Liver (tissue), 9 donors: ENCODE data around the gene SCGB3A2. TPM values are rescaled to one million over a fixed set of nuclear protein-coding genes. Genes with fewer than 3 reads are reported as not detected.
A peak's percentile ranks its signal among the peaks of the same experiment; 100 is the strongest.

Experiments
- DNase-seq: peaks from one replicate; pipeline ENCODE4 v3.0.0-alpha.2; 2017; ENCODE audit warnings: low spot score
- H3K27ac ChIP-seq, 2 donors: one replicate each; pipeline ENCODE4 v1.7.0; 2013; ENCODE audit warnings: inconsistent platforms in 2 of 2, low read length in 2 of 2, control low read depth in 1 of 2, low read depth in 1 of 2, mild to moderate bottlenecking in 1 of 2
- H3K27me3 ChIP-seq, 4 donors: one replicate each; pipeline versions ENCODE4 v1.6.1 to v1.7.0; 2013; ENCODE audit warnings: low read length in 3 of 4, inconsistent platforms in 1 of 4, mild to moderate bottlenecking in 1 of 4, moderate library complexity in 1 of 4; ENCODE audit not compliant: control insufficient read depth in 4 of 4, insufficient read depth in 4 of 4
- H3K36me3 ChIP-seq, 4 donors: one replicate each; pipeline versions ENCODE4 v1.6.1 to v1.7.0; 2013; ENCODE audit warnings: low read length in 3 of 4, mild to moderate bottlenecking in 3 of 4, low read depth in 1 of 4, moderate library complexity in 1 of 4; ENCODE audit not compliant: control insufficient read depth in 4 of 4, insufficient read depth in 3 of 4
- H3K4me1 ChIP-seq, 4 donors: one replicate each; pipeline versions ENCODE4 v1.6.1 to v1.7.0; 2013; ENCODE audit warnings: low read length in 3 of 4, mild to moderate bottlenecking in 3 of 4, moderate library complexity in 1 of 4; ENCODE audit not compliant: control insufficient read depth in 4 of 4, insufficient read depth in 4 of 4
- H3K4me3 ChIP-seq, 3 donors: one replicate each; pipeline versions ENCODE4 v1.6.1 to v1.7.0; 2013; ENCODE audit warnings: low read length in 3 of 3, control low read depth in 1 of 3, low read depth in 1 of 3, mild to moderate bottlenecking in 1 of 3
- H3K9ac ChIP-seq, 2 donors: one replicate each; pipeline ENCODE4 v1.7.0; 2013; ENCODE audit warnings: low read length in 2 of 2, mild to moderate bottlenecking in 2 of 2, moderate library complexity in 2 of 2, control low read depth in 1 of 2, low read depth in 1 of 2
- H3K9me3 ChIP-seq, 4 donors: one replicate each; pipeline versions ENCODE4 v1.6.1 to v1.7.0; 2013; ENCODE audit warnings: low read length in 3 of 4; ENCODE audit not compliant: control insufficient read depth in 4 of 4
- FOXA1 ChIP-seq: IDR thresholded peaks from 2 replicates; pipeline ENCODE4 v1.6.1; 2016; ENCODE audit warnings: antibody characterized with exemption
- FOXA2 ChIP-seq: IDR thresholded peaks from 2 replicates; pipeline ENCODE4 v1.6.1; 2016; ENCODE audit warnings: antibody characterized with exemption
- MAX ChIP-seq: IDR thresholded peaks from 2 replicates; pipeline ENCODE4 v1.6.1; 2016; ENCODE audit warnings: antibody characterized with exemption
- NR2F2 ChIP-seq: IDR thresholded peaks from 2 replicates; pipeline ENCODE4 v1.6.1; 2016; ENCODE audit warnings: antibody characterized with exemption
- RXRA ChIP-seq, 2 donors: IDR thresholded peaks; 2 replicates each; pipeline ENCODE4 v1.6.1; 2017 to 2018; ENCODE audit warnings: antibody characterized with exemption in 2 of 2, mild to moderate bottlenecking in 1 of 2
- SP1 ChIP-seq: IDR thresholded peaks from 2 replicates; pipeline ENCODE4 v1.6.1; 2018; ENCODE audit warnings: antibody characterized with exemption, mild to moderate bottlenecking
- TAF1 ChIP-seq: conservative IDR thresholded peaks from 2 replicates; pipeline ENCODE4 v1.6.1; 2016; ENCODE audit warnings: antibody characterized with exemption, mild to moderate bottlenecking
- WGBS: extraction: QIAGEN DNeasy Blood & Tissue Kit; methylation state at CpG from one replicate; pipeline ENCODE4 v1.1.7; 2013; 5-methylcytosine and 5-hydroxymethylcytosine counted together
- polyA plus RNA-seq, 2 donors: library from polyadenylated mRNA; stranded (reverse) in 1 of 2; unstranded in 1 of 2; fragments of 200-250 nt in 1 of 2; fragments of >200 nt in 1 of 2; fragmentation: Nextera tagmentation in 1 of 2; extraction: Ambion mirVana in 1 of 2; gene quantifications; one replicate each; pipeline versions ENCODE4 v1.2.1 to v1.2.3, GENCODE V29; 2013 to 2015
- total RNA-seq, 2 donors: library from RNA; depleted of rRNA; stranded (reverse); fragments of >200 nt; gene quantifications; one replicate each; pipeline ENCODE4 v1.2.3, GENCODE V29; 2014
- TF ChIP-seq, protein P1 (sequence below): IDR thresholded peaks from 2 replicates; pipeline ENCODE4 v1.6.1; 2016; ENCODE audit warnings: antibody characterized with exemption, mild to moderate bottlenecking
- TF ChIP-seq, protein P2 (sequence below): fragments of 150-350 bp; IDR thresholded peaks from 2 replicates; pipeline ENCODE4 v1.5.1; 2017; ENCODE audit warnings: improper control_type of control experiment, low read depth, low read length; ENCODE audit not compliant: missing input control
- TF ChIP-seq, protein P3 (sequence below): IDR thresholded peaks from 2 replicates; pipeline ENCODE4 v1.6.1; 2016; ENCODE audit warnings: antibody characterized with exemption
- donor health status: healthy.
- donor health status: healthy.
- donor health status: healthy.
- donor health status: healthy.
- donor health status: healthy.

SCGB3A2 gene
- total and polyA plus RNA-seq, 4 donors: not detected

DNA sequence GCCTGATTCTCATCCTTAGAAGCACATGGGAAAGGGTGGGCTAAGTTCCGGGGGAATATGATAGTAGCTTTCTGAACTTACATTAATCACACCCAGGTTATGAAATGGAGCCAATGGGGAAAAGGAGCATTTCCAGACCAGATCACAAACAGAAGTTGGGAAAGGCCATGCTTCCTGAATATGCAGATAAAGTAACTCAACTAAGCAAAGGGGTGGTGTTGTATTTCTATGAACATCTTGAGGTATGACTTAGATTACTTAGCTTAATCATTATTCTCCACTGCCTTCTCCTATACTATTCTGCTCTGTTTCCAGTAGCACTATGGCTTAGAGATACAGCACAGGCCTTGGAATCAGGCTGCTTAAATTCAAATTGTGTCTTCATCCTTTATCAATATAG lies 17.4 kb downstream of the SCGB3A2 start:
- WGBS: 83% methylated on average over 1 of the region's 1 CpG
- H3K9ac ChIP-seq: no peak overlapping the region
- DNase-seq: no peak
- TF ChIP-seq SP1: no peak
- TF ChIP-seq, protein P1, sequence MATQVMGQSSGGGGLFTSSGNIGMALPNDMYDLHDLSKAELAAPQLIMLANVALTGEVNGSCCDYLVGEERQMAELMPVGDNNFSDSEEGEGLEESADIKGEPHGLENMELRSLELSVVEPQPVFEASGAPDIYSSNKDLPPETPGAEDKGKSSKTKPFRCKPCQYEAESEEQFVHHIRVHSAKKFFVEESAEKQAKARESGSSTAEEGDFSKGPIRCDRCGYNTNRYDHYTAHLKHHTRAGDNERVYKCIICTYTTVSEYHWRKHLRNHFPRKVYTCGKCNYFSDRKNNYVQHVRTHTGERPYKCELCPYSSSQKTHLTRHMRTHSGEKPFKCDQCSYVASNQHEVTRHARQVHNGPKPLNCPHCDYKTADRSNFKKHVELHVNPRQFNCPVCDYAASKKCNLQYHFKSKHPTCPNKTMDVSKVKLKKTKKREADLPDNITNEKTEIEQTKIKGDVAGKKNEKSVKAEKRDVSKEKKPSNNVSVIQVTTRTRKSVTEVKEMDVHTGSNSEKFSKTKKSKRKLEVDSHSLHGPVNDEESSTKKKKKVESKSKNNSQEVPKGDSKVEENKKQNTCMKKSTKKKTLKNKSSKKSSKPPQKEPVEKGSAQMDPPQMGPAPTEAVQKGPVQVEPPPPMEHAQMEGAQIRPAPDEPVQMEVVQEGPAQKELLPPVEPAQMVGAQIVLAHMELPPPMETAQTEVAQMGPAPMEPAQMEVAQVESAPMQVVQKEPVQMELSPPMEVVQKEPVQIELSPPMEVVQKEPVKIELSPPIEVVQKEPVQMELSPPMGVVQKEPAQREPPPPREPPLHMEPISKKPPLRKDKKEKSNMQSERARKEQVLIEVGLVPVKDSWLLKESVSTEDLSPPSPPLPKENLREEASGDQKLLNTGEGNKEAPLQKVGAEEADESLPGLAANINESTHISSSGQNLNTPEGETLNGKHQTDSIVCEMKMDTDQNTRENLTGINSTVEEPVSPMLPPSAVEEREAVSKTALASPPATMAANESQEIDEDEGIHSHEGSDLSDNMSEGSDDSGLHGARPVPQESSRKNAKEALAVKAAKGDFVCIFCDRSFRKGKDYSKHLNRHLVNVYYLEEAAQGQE: no peak
- no peak for TF ChIP-seq MAX
- no peak for TF ChIP-seq TAF1
- TF ChIP-seq, protein P2, sequence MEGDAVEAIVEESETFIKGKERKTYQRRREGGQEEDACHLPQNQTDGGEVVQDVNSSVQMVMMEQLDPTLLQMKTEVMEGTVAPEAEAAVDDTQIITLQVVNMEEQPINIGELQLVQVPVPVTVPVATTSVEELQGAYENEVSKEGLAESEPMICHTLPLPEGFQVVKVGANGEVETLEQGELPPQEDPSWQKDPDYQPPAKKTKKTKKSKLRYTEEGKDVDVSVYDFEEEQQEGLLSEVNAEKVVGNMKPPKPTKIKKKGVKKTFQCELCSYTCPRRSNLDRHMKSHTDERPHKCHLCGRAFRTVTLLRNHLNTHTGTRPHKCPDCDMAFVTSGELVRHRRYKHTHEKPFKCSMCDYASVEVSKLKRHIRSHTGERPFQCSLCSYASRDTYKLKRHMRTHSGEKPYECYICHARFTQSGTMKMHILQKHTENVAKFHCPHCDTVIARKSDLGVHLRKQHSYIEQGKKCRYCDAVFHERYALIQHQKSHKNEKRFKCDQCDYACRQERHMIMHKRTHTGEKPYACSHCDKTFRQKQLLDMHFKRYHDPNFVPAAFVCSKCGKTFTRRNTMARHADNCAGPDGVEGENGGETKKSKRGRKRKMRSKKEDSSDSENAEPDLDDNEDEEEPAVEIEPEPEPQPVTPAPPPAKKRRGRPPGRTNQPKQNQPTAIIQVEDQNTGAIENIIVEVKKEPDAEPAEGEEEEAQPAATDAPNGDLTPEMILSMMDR: no peak
- no peak for TF ChIP-seq FOXA1
- no peak for TF ChIP-seq FOXA2
- H3K27me3 ChIP-seq: no peaks in the 10 kb centered on the region
- H3K36me3 ChIP-seq: no peaks in the 10 kb centered on the region
- no peaks in the 10 kb centered on the region for H3K4me1 ChIP-seq
- H3K27ac ChIP-seq: no peak overlapping the region
- H3K4me3 ChIP-seq: no peak overlapping the region
- no peaks in the 10 kb centered on the region for H3K9me3 ChIP-seq

DNA sequence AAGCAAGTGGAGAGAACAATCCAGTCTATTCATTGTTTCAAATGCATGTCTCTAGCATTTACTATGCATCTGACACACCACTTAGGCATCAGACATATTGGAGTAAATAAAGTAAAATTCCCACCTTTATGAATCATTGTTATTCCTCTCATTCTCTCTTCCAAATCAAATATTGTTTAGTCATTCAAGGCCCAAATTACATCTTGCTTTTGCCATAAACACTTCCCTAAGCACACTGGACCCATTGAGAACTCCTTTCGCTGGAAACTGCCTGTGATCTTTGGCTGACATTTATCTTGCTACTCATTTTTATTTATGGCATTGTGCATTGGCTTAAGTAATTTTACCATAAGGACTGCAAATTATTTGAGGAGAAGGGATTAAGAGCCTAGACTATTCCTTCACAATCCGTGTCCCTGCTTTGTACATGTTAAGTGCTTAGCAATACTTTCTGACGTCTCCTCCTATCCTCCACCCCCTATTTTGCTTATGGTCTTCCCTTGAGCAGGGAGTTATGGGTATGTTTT lies 20.4 kb downstream of the SCGB3A2 start:
- no peak for DNase-seq
- Histone ChIP-seq H3K36me3 (no peaks in the 10 kb centered on the region), H3K27me3 (no peaks in the 10 kb centered on the region), H3K9ac (no peak overlapping the region), H3K9me3 (no peaks in the 10 kb centered on the region), H3K27ac (no peak overlapping the region), H3K4me3 (no peak overlapping the region), H3K4me1 (no peaks in the 10 kb centered on the region)
- 91% methylated on average over 3 of the region's 3 CpGs for WGBS
- TF ChIP-seq RXRA (IDR thresholded peaks at IDR 0.05): no peak
- TF ChIP-seq, protein P3, sequence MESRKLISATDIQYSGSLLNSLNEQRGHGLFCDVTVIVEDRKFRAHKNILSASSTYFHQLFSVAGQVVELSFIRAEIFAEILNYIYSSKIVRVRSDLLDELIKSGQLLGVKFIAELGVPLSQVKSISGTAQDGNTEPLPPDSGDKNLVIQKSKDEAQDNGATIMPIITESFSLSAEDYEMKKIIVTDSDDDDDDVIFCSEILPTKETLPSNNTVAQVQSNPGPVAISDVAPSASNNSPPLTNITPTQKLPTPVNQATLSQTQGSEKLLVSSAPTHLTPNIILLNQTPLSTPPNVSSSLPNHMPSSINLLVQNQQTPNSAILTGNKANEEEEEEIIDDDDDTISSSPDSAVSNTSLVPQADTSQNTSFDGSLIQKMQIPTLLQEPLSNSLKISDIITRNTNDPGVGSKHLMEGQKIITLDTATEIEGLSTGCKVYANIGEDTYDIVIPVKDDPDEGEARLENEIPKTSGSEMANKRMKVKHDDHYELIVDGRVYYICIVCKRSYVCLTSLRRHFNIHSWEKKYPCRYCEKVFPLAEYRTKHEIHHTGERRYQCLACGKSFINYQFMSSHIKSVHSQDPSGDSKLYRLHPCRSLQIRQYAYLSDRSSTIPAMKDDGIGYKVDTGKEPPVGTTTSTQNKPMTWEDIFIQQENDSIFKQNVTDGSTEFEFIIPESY: no peak

DNA sequence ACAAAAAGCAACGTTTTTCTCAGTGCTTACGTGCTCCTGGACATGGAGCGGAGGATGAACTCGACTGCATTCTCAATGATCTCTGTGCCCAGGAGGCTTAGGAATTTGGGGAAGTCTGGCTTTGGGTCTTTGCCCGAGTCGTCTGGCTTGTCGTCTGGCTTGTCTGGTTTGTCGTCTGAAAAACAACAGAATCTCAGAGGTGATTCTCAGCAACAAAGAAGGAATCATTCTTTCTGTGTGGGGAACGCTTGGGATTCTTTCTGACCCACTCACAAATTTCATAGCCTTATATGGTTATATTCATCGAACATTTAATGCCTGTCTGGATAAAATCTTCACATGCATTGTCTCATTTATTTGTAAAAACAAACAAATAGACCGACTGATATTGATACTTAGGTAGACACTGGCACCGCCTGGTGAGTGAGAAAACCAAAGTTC lies 23.1 kb downstream of the SCGB3A2 start:
- Histone ChIP-seq H3K4me1 (no peaks in the 10 kb centered on the region), H3K27ac (no peak overlapping the region), H3K4me3 (no peak overlapping the region), H3K9me3 (no peaks in the 10 kb centered on the region), H3K9ac (no peak overlapping the region), H3K36me3 (no peaks in the 10 kb centered on the region), H3K27me3 (no peaks in the 10 kb centered on the region)
- DNase-seq: no peak
- WGBS: 77% methylated on average over 12 of the region's 12 CpGs
- TF ChIP-seq NR2F2 (no peak), RXRA (IDR thresholded peaks at IDR 0.05) (peak in 1 of 2 donors; percentile 25)
